Loucy (cell line): ENCODE measurements around the gene KIF18B.

ENCODE experiments used
- H2AFZ ChIP-seq: fragments of 200-600 bp; sonication (generic); 2 replicates; pipeline ENCODE4 v1.6.0; 2016; ENCODE audit warnings: antibody characterized with exemption, mild to moderate bottlenecking, low read length, moderate library complexity
- H3F3A ChIP-seq: fragments of 200-600 bp; 2 replicates; pipeline ENCODE4 v1.6.0; 2016; ENCODE audit warnings: antibody characterized with exemption, low read depth, mild to moderate bottlenecking
- H3K27me3 ChIP-seq: fragments of 200-600 bp; sonication (generic); 2 replicates; pipeline ENCODE4 v1.6.1; 2014; ENCODE audit warnings: low read length, mild to moderate bottlenecking; ENCODE audit not compliant: insufficient read depth, poor library complexity, severe bottlenecking
- H3K36me3 ChIP-seq: fragments of 200-600 bp; sonication (generic); 2 replicates; pipeline ENCODE4 v1.6.1; 2016; ENCODE audit warnings: low read length; ENCODE audit not compliant: insufficient read depth
- H3K4me1 ChIP-seq: fragments of 200-600 bp; sonication (generic); 2 replicates; pipeline ENCODE4 v1.5.1; 2014; ENCODE audit warnings: low read length, mild to moderate bottlenecking; ENCODE audit not compliant: insufficient read depth, poor library complexity, severe bottlenecking
- H3K4me2 ChIP-seq: fragments of 200-600 bp; sonication (generic); 2 replicates; pipeline ENCODE4 v1.6.0; 2014; ENCODE audit warnings: antibody characterized with exemption, low read length, low read depth, mild to moderate bottlenecking; ENCODE audit not compliant: poor library complexity, severe bottlenecking
- H3K4me3 ChIP-seq: fragments of 200-600 bp; sonication (generic); 2 replicates; pipeline ENCODE4 v1.5.1; 2014; ENCODE audit warnings: low read length, mild to moderate bottlenecking, mixed read lengths; ENCODE audit not compliant: poor library complexity, severe bottlenecking
- H3K79me2 ChIP-seq: fragments of 200-600 bp; sonication (generic); 2 replicates; pipeline ENCODE4 v1.6.1; 2014; ENCODE audit warnings: low read length; ENCODE audit not compliant: insufficient read depth
- H3K9ac ChIP-seq: fragments of 200-600 bp; sonication (generic); 2 replicates; pipeline ENCODE4 v1.6.0; 2014; ENCODE audit warnings: mild to moderate bottlenecking, low read depth, low read length, moderate library complexity; ENCODE audit not compliant: poor library complexity, severe bottlenecking
- H3K9me2 ChIP-seq: fragments of 200-600 bp; sonication (generic); replicated peaks from 2 replicates; pipeline ENCODE4 v1.6.1; 2016; ENCODE audit warnings: low read depth, low read length, mixed read lengths
- H3K9me3 ChIP-seq: fragments of 200-600 bp; sonication (generic); 2 replicates; pipeline ENCODE4 v1.6.1; 2014; ENCODE audit warnings: mild to moderate bottlenecking, antibody characterized with exemption, low read length, low read depth; ENCODE audit not compliant: insufficient read depth
- H4K20me1 ChIP-seq: fragments of 200-600 bp; sonication (generic); 2 replicates; pipeline ENCODE4 v1.6.0; 2014; ENCODE audit warnings: antibody characterized with exemption, low read length, mild to moderate bottlenecking; ENCODE audit not compliant: insufficient read depth, poor library complexity, severe bottlenecking
- EZH2phosphoT487 ChIP-seq: fragments of 200-600 bp; IDR thresholded peaks from 2 replicates; pipeline ENCODE4 v1.6.1; 2018; ENCODE audit warnings: antibody characterized with exemption, mild to moderate bottlenecking, moderate library complexity, borderline replicate concordance
- TF ChIP-seq, protein P1 (sequence below): fragments of 200-600 bp; sonication (generic); conservative IDR thresholded peaks from 2 replicates; pipeline ENCODE4 v1.5.1; 2014; ENCODE audit warnings: mild to moderate bottlenecking, antibody characterized with exemption, low read length

KIF18B gene

DNA sequence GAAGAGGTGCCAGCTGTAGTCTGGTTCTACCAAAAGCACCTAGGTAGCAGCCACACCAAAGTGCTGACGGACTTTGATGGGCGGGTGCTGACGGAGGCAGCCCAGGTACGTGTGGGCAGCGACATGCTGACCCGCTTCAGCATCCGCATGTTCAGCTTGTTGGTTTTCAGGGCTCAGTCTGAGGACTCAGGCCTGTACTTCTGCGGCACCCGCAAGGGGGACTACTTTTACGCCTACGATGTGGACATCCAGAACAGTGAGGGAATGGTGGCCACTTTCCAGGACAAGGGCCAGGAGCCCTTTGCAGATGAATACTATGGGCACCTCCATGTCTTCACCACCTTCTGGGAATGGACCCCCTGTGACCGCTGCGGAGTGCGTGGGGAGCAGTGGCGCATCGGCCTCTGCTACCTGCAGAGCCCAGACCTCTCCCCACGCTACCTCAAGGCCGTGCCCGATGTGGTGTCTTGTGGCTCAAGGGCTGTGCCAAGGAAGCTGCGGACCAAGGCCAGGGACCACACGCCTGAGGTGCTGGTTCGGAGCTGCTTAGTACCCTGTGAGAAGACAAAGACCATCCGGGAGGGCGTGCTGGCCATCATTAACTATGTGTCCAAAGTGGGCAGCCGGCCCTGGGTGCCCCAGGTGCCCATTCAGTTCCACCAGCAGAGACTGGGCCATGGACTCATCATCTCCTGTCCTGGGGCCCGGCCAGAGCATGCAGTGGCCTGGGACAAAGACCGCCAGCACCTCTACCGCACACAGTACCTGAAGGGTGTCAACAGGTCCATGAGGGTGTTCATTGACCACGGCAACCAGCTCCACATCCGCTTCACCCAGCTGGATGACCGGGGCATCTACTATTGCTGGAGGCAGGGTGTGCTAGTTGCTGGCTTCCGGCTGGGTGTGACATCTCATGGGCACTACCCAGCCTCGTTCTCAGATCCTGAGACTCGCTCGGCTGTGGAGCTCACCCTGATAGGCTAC is 43.3 kb downstream of the KIF18B start:
- no peaks in the 10 kb centered on the region for H3K79me2 ChIP-seq
- TF ChIP-seq, protein P1, sequence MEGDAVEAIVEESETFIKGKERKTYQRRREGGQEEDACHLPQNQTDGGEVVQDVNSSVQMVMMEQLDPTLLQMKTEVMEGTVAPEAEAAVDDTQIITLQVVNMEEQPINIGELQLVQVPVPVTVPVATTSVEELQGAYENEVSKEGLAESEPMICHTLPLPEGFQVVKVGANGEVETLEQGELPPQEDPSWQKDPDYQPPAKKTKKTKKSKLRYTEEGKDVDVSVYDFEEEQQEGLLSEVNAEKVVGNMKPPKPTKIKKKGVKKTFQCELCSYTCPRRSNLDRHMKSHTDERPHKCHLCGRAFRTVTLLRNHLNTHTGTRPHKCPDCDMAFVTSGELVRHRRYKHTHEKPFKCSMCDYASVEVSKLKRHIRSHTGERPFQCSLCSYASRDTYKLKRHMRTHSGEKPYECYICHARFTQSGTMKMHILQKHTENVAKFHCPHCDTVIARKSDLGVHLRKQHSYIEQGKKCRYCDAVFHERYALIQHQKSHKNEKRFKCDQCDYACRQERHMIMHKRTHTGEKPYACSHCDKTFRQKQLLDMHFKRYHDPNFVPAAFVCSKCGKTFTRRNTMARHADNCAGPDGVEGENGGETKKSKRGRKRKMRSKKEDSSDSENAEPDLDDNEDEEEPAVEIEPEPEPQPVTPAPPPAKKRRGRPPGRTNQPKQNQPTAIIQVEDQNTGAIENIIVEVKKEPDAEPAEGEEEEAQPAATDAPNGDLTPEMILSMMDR = no peak
- no peak for TF ChIP-seq EZH2phosphoT487
- H3F3A ChIP-seq = no peaks in the 10 kb centered on the region
- no peaks in the 10 kb centered on the region for H3K9me3 ChIP-seq
- H3K4me2 ChIP-seq = no peak overlapping the region
- no peaks in the 10 kb centered on the region for H3K36me3 ChIP-seq
- H3K9ac ChIP-seq = no peak overlapping the region
- H3K9me2 ChIP-seq = no peaks in the 10 kb centered on the region
- no peaks in the 10 kb centered on the region for H3K27me3 ChIP-seq
- no peak overlapping the region for H2AFZ ChIP-seq
- H3K4me3 ChIP-seq = no peak overlapping the region
- no peaks in the 10 kb centered on the region for H4K20me1 ChIP-seq
- H3K4me1 ChIP-seq = peaks cover 5% of the 10 kb centered on the region

GRCh38 chr17:44903012-44903685 is 44.4 kb downstream of the KIF18B start:
- Histone ChIP-seq H2AFZ (no peak overlapping the region), H3K27me3 (no peaks in the 10 kb centered on the region), H3K36me3 (no peaks in the 10 kb centered on the region), H3F3A (no peaks in the 10 kb centered on the region), H4K20me1 (no peaks in the 10 kb centered on the region), H3K4me3 (no peak overlapping the region), H3K9me2 (no peaks in the 10 kb centered on the region), H3K4me1 (peaks cover 12% of the 10 kb centered on the region), H3K79me2 (peaks cover 10% of the 10 kb centered on the region), H3K4me2 (no peak overlapping the region), H3K9me3 (no peaks in the 10 kb centered on the region), H3K9ac (no peak overlapping the region)
- no peak for TF ChIP-seq EZH2phosphoT487
- TF ChIP-seq, protein P1 = no peak

- no peak overlapping the region for H3K4me2 ChIP-seq
- no peaks in the 10 kb centered on the region for H3K36me3 ChIP-seq
- no peak for TF ChIP-seq EZH2phosphoT487
- H2AFZ ChIP-seq = no peak overlapping the region
- peaks cover 19% of the 10 kb centered on the region for H3K79me2 ChIP-seq
- H3F3A ChIP-seq = no peaks in the 10 kb centered on the region
- H3K9me3 ChIP-seq = no peaks in the 10 kb centered on the region
- H3K9ac ChIP-seq = no peak overlapping the region
- no peaks in the 10 kb centered on the region for H3K27me3 ChIP-seq
- peaks cover 12% of the 10 kb centered on the region for H3K4me1 ChIP-seq
- H3K9me2 ChIP-seq = no peaks in the 10 kb centered on the region
- no peak overlapping the region for H3K4me3 ChIP-seq
- H4K20me1 ChIP-seq = no peaks in the 10 kb centered on the region
Observed at GRCh38 chr17:44902135-44902760, 45.3 kb downstream of the KIF18B start.
